Measurements from ENCODE around the gene DMBT1.

Gene DMBT1

GRCh38 chr10:122648599-122649428 lies 88.3 kb downstream of the DMBT1 start:
- peak; percentile 8 to 10 for DNase-seq

- no peak for DNase-seq
Observed at GRCh38 chr10:122649903-122650302, 89.3 kb downstream of the DMBT1 start.

- DNase-seq, result no peak
Observed at GRCh38 chr10:122650331-122650730, 89.8 kb downstream of the DMBT1 start.

GRCh38 chr10:122655524-122656307 lies 95.2 kb downstream of the DMBT1 start:
- no peak for DNase-seq

- DNase-seq, result no peak
Observed at GRCh38 chr10:122656308-122656705, 95.8 kb downstream of the DMBT1 start.

GRCh38 chr10:122656741-122657140 lies 96.2 kb downstream of the DMBT1 start:
- DNase-seq, result no peak

DNA sequence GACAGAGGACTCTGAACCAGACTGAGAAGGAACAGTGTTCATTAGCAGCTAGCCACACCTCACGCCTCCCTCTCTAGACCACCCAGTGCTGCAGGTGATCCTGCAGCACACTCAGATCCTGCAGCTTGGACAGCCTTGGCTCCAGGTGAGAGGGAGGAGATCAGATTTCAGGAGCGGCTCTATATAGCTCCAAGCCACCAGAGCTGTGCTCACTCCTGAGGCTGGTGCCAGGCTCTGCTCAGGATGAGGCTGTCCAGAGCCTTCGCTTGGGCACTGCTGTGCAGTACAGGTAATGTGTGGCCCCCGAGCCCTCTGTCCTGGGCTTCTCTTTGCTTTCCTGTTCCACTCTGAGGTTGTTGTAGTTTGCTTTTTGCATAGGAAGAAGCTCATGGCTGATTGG lies 96.7 kb downstream of the DMBT1 start:
- DNase-seq, result no peak

- no peak for DNase-seq
Observed at GRCh38 chr10:122657729-122658128, 97.2 kb downstream of the DMBT1 start.

- DNase-seq, result no peak
Observed at GRCh38 chr10:122658356-122659049, 97.9 kb downstream of the DMBT1 start.

DNA sequence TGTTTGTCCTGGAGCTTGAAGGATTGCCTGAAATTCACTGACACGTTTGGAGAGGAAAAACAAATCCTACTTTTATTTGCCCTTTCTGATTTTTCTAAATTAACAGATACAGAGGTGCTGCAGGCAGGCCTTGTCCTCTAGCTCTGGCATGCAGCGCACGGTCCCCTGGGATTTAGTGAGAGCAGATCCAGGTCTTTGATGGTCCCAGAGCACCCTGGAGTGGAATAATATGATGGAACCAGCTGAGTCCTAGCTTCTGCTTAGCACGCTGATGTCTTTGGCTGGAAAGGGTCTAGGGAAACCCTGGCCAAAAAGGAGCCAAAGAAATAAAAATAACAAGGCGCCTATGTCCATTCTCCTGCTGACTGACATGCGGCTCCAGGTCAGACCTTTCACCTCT lies 98.6 kb downstream of the DMBT1 start:
- no peak for DNase-seq

- DNase-seq, result no peak
Observed at GRCh38 chr10:122659651-122660050, 99.1 kb downstream of the DMBT1 start.

DNA sequence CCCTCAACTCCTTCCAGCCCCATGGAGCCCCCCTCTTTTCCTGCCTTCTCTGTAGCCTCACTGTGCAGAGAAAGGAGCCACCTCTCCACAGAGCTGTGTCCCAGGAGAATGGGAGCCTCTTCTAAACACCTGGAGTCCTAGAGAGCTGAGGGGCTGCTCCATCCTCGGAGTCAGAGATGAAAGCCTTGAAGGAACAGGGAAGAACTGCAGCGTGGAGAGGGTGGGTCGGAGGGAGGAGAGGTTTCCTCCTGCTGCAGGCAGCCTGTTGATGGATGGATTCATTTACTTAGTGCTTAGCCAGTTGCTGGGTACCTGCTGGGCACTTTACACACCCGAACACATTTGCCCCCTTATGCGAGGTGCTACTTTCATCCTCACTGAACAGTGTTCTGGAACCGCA lies 100.1 kb downstream of the DMBT1 start:
- no peak for DNase-seq

DNA sequence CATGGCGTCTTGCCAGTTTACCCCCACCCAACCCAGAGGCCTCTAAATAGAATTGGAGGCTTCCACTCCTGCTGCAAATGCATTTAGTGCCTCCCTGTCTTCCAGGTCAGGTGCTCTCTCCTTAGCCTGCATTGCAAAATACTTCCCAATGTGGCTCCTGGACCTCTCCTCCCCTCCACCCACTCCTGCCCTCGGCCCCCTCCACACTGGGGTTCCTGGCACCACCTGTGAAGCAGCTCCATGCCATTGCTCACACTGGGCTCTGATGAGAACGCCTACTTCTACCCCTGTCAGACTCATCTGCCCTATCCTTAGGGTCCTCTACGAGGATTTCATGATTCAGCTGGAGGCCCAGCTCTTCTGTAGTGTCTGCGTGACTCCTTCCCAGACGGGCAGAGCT lies 101.7 kb downstream of the DMBT1 start:
- no peak for DNase-seq

DNA sequence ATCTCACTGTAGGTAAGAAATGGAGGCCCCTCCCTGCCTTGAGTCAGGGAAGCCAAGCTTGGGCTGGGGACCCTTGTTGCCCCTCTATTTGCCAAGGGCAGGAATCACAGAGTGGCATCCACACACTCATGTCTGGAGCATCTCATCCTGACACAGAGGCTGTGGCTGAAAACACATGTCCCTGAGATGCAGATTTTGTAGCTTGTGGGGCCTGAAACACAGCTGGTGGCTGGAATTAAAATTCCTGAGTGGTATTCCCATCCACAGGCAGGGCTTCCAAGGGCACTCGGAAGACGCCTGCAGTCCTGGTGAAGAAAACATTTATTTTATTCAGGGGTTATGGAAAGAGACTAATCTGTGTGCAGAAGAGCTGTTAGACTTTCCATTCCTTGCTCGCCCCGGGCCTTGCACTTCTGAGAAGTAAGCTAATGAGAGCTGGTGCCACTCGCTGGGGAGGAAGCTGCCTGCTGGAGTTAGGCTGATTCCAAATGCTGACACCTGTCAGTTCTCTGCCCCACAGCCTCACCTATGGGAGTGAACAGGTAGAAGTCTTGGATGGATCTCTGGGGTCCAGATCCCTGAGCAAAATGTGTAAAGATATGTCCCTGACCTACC lies 103.1 kb downstream of the DMBT1 start:
- DNase-seq, result no peak

- DNase-seq, result no peak
Observed at GRCh38 chr10:122664501-122664900, 103.9 kb downstream of the DMBT1 start.

DNA sequence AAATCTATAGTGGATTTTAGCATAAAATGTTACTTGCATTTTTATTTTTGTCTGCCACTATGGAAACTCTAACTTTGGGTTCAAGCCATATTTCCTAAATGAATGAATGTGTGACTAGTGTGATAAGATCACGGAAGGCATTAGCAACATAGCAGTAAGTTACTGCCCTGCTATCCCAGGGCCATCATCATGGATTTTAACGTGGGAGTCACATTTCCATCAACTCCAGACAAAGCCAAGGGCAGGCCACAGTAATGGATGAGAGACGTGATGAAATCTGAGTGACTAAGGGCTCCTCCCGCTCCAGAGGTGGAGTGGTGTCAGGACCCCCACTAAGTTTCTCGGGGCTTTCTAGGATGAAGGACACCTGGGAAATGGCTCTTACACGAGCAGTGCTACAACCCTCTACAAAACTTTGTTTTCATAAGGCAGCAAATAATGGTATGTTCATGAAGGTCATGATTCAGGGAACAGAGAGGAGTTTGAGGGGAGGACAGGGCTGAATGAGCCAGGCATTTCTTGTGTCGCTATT lies 104.8 kb downstream of the DMBT1 start:
- DNase-seq, result no peak

- DNase-seq, result no peak
Observed at GRCh38 chr10:122665946-122666345, 105.4 kb downstream of the DMBT1 start.

GRCh38 chr10:122669045-122669444 lies 108.5 kb downstream of the DMBT1 start:
- DNase-seq, result no peak

GRCh38 chr10:122669842-122670241 lies 109.3 kb downstream of the DMBT1 start:
- no peak for DNase-seq

GRCh38 chr10:122671355-122671754 lies 110.8 kb downstream of the DMBT1 start:
- no peak for DNase-seq

DNA sequence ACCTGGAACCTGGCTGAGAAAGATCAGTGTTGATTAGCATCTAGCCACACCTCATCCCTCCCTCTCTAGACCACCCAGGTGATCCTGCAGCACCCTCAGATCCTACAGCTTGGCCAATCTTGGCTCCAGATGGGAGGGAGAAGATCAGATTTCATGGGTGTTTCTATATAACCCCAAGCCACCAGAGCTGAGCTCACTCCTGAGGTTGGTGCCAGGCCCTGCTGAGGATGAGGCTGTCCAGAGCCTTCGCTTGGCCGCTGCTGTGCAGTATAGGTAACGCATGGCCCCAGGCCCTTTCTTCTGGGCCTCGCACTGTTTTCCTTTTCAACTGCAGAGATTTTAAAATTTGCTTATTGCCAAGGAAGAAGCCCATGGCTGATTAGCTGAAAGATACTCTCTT lies 112.1 kb downstream of the DMBT1 start:
- DNase-seq, result no peak

DNA sequence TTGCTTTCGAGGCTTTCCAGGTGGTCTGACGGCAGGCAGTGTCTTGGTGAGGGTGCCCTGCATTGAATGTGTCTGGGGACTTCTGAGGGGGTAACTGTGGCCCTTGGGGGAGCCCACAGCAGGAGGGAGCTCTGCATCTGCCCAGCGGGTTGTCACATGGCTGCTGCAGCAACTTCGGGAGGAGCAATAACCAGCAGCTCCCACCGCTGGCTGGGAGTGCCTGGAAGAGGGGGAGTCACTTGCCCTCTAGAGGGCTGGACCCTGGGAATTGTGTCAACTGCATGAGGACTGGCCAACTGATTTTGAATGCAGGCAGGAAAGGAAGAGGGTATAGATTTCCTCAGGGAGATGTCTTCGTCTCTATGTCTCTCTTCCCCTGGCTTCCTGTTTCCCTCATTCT lies 112.7 kb downstream of the DMBT1 start:
- DNase-seq, result no peak

DNA sequence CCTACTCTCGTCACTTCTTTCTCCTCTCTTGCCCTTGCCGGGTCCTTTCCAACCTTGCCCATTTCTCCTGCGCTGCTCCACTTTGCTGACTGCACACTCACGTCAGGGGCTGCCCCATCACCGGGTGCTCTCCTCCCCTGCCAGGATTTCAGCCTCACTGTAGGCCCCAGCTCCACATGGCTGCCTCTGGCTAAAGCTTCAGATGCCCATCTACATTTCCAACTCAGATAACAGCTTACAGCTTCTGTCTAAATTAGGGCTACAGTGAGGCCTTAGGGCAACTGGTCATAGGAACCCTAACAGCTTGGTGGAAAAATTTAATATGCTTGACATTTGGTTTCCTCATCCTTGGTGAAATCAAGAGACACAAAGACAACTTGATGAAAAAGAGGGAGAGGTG lies 113.2 kb downstream of the DMBT1 start:
- DNase-seq, result no peak

All from inflammatory macrophage treated with lipopolysaccharide for 1 hour (primary cell).